ENCODE measurements around the gene PRTN3.

DNA sequence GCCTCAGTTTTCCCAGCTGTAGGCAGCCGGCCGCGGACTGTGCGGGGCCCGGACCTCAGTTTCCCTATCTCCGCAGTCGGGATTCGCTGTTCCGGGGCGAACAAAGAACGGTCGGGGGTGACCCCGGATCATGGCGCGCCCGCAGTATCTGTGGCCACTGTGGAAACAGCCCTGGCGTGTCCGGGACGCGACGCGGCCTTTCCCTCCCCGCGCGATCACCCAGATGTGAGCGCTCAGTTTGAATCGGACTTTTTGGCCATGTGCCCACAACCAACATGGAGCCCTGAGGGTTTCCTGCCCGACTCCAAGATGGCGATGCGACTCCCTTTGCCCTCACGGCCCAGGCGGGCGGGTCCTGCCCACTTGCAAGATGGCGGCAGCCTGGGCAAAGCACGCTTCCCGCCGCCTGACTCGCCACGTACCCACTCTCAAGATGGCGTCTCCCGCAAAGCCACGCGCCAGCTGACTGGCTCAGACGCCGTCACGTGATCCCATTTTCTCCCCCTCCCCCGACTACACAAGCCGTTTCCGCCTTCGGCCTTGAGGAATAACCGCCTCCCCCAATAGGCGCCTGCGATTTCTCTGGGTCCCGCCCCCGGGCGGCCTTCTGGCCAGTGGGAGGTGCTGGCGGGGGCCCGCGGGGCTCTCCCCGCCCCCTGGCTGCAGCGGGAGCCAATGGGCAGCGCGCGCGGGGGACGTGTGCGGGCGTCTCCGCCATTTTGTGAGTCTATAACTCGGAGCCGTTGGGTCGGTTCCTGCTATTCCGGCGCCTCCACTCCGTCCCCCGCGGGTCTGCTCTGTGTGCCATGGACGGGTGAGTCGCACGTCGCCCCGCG lies 43.9 kb upstream of the PRTN3 start, which contains the start of gene PTBP1:
- TF ChIP-seq, protein P1, sequence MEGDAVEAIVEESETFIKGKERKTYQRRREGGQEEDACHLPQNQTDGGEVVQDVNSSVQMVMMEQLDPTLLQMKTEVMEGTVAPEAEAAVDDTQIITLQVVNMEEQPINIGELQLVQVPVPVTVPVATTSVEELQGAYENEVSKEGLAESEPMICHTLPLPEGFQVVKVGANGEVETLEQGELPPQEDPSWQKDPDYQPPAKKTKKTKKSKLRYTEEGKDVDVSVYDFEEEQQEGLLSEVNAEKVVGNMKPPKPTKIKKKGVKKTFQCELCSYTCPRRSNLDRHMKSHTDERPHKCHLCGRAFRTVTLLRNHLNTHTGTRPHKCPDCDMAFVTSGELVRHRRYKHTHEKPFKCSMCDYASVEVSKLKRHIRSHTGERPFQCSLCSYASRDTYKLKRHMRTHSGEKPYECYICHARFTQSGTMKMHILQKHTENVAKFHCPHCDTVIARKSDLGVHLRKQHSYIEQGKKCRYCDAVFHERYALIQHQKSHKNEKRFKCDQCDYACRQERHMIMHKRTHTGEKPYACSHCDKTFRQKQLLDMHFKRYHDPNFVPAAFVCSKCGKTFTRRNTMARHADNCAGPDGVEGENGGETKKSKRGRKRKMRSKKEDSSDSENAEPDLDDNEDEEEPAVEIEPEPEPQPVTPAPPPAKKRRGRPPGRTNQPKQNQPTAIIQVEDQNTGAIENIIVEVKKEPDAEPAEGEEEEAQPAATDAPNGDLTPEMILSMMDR (IDR thresholded peaks at IDR 0.05; ENCODE audit: poor library complexity) = no peak
- TF ChIP-seq EZH2phosphoT487 (IDR thresholded peaks at IDR 0.05; ENCODE audit: low read depth, severe bottlenecking, unreplicated experiment) = no peak
- TF ChIP-seq EZH2 (IDR thresholded peaks at IDR 0.05; ENCODE audit: borderline replicate concordance) = no peak

All from hepatocyte (in vitro differentiated cells).